ENCODE results near the gene MYO9B. TPM values are rescaled to one million over a fixed set of nuclear protein-coding genes. Genes with fewer than 3 reads are reported as not detected.
"Not testable (repeated sequence)": the region's sequence is repeated elsewhere in the genome, so short reads cannot be mapped to it uniquely, and the experiment has no call there.

The MYO9B gene
- total and polyA plus RNA-seq, 5 experiments from 2014 or later, result 3.3 to 171 (median 22.3) TPM

- Mint-ChIP-seq H3K4me1 (peaks cover 11 to 36% (median 24%) of the 10 kb centered on the region in 4 donors), H3K27me3 (no peaks in the 10 kb centered on the region), H3K27ac (peak overlapping the region; percentile 19 to 76 (median 54)), H3K36me3 (peaks cover 0 to 51% (median 11%) of the 10 kb centered on the region in 3 donors), H3K9me3 (no peaks in the 10 kb centered on the region), H3K4me3 (no peak overlapping the region)
- POLR2A ChIA-PET, result no interaction called here
- no peak for ATAC-seq
- no peak for DNase-seq
These were observed 105.6 kb downstream of the MYO9B start for GRCh38 chr19:17180997-17181702.

GRCh38 chr19:17183271-17183761 is 107.7 kb downstream of the MYO9B start:
- POLR2A ChIA-PET, result interaction anchor here (0.6 to 3.4 kb wide), 18 partner anchors 9 to 335 kb away, joined by 3 to 43 read pairs (median 6); partner anchors contain the start of genes MRPL34, MYO9B, NR2F6 and OCEL1
- ATAC-seq (peak; percentile 47 to 48), DNase-seq (peak in 2 of 10 donors; percentile 32 to 36)
- peak overlapping the region; percentile 83 to 92 (median 88) for H3K4me3 Mint-ChIP-seq
- H3K9me3 Mint-ChIP-seq, result no peaks in the 10 kb centered on the region
- peaks cover 0 to 49% (median 4%) of the 10 kb centered on the region in 3 donors for H3K36me3 Mint-ChIP-seq
- peaks cover 11 to 39% (median 29%) of the 10 kb centered on the region in 4 donors for H3K4me1 Mint-ChIP-seq
- H3K27ac Mint-ChIP-seq, result peak overlapping the region; percentile 86 to 98 (median 96)
- H3K27me3 Mint-ChIP-seq, result no peaks in the 10 kb centered on the region

- Mint-ChIP-seq H3K27ac (peak overlapping the region; percentile 86 to 98 (median 96)), H3K9me3 (no peaks in the 10 kb centered on the region), H3K4me1 (peaks cover 11 to 39% (median 29%) of the 10 kb centered on the region in 4 donors), H3K36me3 (peaks cover 0 to 51% (median 7%) of the 10 kb centered on the region in 3 donors), H3K27me3 (no peaks in the 10 kb centered on the region), H3K4me3 (peak overlapping the region; percentile 83 to 92 (median 88))
- POLR2A ChIA-PET, result interaction anchor here (0.6 to 3.4 kb wide), 20 partner anchors 9 to 238 kb away, joined by 3 to 43 read pairs (median 5); partner anchors contain the start of genes MRPL34, MYO9B, NR2F6 and OCEL1
- peak; percentile 69 to 75 for ATAC-seq
- peak in 3 of 10 donors; percentile 33 to 44 (median 39) for DNase-seq
These were observed 108.3 kb downstream of the MYO9B start for GRCh38 chr19:17183858-17184321.

GRCh38 chr19:17184371-17184841 is 108.8 kb downstream of the MYO9B start:
- ATAC-seq, result peak; percentile 85 to 91
- Mint-ChIP-seq H3K36me3 (peaks cover 0 to 51% (median 7%) of the 10 kb centered on the region in 3 donors), H3K27ac (peak overlapping the region; percentile 86 to 98 (median 96)), H3K27me3 (no peaks in the 10 kb centered on the region), H3K4me1 (peaks cover 11 to 39% (median 29%) of the 10 kb centered on the region in 4 donors), H3K4me3 (peak overlapping the region; percentile 83 to 92 (median 88)), H3K9me3 (no peaks in the 10 kb centered on the region)
- POLR2A ChIA-PET, result interaction anchor here (0.6 to 3.4 kb wide), 16 partner anchors 10 to 237 kb away, joined by 3 to 43 read pairs (median 5); partner anchors contain the start of genes MRPL34, MYO9B, NR2F6 and OCEL1
- DNase-seq, result peak in 9 of 10 donors; percentile 23 to 73 (median 51)

- H3K9me3 Mint-ChIP-seq, result no peaks in the 10 kb centered on the region
- peak overlapping the region in 6 of 10 donors; percentile 19 to 57 (median 37) for H3K4me3 Mint-ChIP-seq
- H3K36me3 Mint-ChIP-seq, result peaks cover 0 to 57% (median 9%) of the 10 kb centered on the region in 3 donors
- POLR2A ChIA-PET, result interaction anchor here (0.5 to 3.4 kb wide), 5 partner anchors 30 to 1716 kb away, joined by 5 to 43 read pairs (median 24); partner anchors contain the start of gene USE1
- DNase-seq, result no peak
- H3K4me1 Mint-ChIP-seq, result peaks cover 11 to 38% (median 29%) of the 10 kb centered on the region in 4 donors
- H3K27ac Mint-ChIP-seq, result peak overlapping the region in 7 of 10 donors; percentile 14 to 93 (median 34)
- no peak for ATAC-seq
- H3K27me3 Mint-ChIP-seq, result no peaks in the 10 kb centered on the region
These were observed 110.0 kb downstream of the MYO9B start for GRCh38 chr19:17185590-17185989.

- peaks cover 0 to 84% (median 16%) of the 10 kb centered on the region in 3 donors for H3K36me3 Mint-ChIP-seq
- H3K27me3 Mint-ChIP-seq, H3K4me3 Mint-ChIP-seq, ATAC-seq, H3K4me1 Mint-ChIP-seq, DNase-seq, H3K9me3 Mint-ChIP-seq, H3K27ac Mint-ChIP-seq: not testable (repeated sequence)
- POLR2A ChIA-PET, result interaction anchor here (0.7 kb wide), 1 partner anchor 36 kb away, joined by 4 read pairs; no protein-coding TSS in a partner anchor
These were observed 116.2 kb downstream of the MYO9B start for GRCh38 chr19:17191736-17192135.

GRCh38 chr19:17192751-17193150 is 117.2 kb downstream of the MYO9B start:
- Mint-ChIP-seq H3K27me3 (no peaks in the 10 kb centered on the region), H3K36me3 (peaks cover 0 to 86% (median 20%) of the 10 kb centered on the region in 3 donors), H3K4me1 (peaks cover 0 to 5% (median 1%) of the 10 kb centered on the region in 4 donors), H3K27ac (no peak overlapping the region), H3K4me3 (no peak overlapping the region), H3K9me3 (no peaks in the 10 kb centered on the region)
- POLR2A ChIA-PET, result no interaction called here
- ATAC-seq (no peak), DNase-seq (no peak)

GRCh38 chr19:17194608-17195007 is 119.0 kb downstream of the MYO9B start:
- H3K27me3 Mint-ChIP-seq, result no peaks in the 10 kb centered on the region
- H3K27ac Mint-ChIP-seq, result peak overlapping the region in 1 of 10 donors; percentile 46
- no peaks in the 10 kb centered on the region for H3K9me3 Mint-ChIP-seq
- POLR2A ChIA-PET, result no interaction called here
- H3K36me3 Mint-ChIP-seq, result peaks cover 0 to 84% (median 23%) of the 10 kb centered on the region in 3 donors
- DNase-seq (no peak), ATAC-seq (no peak)
- peaks cover 0 to 5% (median 1%) of the 10 kb centered on the region in 4 donors for H3K4me1 Mint-ChIP-seq
- no peak overlapping the region for H3K4me3 Mint-ChIP-seq

GRCh38 chr19:17195106-17195505 is 119.5 kb downstream of the MYO9B start:
- DNase-seq, result no peak
- Mint-ChIP-seq H3K27ac (peak overlapping the region in 1 of 10 donors; percentile 87), H3K4me1 (peaks cover 0 to 5% (median 1%) of the 10 kb centered on the region in 4 donors), H3K9me3 (no peaks in the 10 kb centered on the region), H3K36me3 (peaks cover 0 to 84% (median 25%) of the 10 kb centered on the region in 3 donors), H3K27me3 (no peaks in the 10 kb centered on the region), H3K4me3 (no peak overlapping the region)
- POLR2A ChIA-PET, result no interaction called here
- no peak for ATAC-seq

GRCh38 chr19:17196610-17197009 is 121.0 kb downstream of the MYO9B start:
- ATAC-seq (no peak), DNase-seq (no peak)
- H3K4me3 Mint-ChIP-seq, result no peak overlapping the region
- no peaks in the 10 kb centered on the region for H3K27me3 Mint-ChIP-seq
- H3K36me3 Mint-ChIP-seq, result peaks cover 0 to 87% (median 18%) of the 10 kb centered on the region in 3 donors
- peak overlapping the region in 5 of 10 donors; percentile 27 to 76 (median 58) for H3K27ac Mint-ChIP-seq
- POLR2A ChIA-PET, result interaction anchor here (0.7 kb wide), 1 partner anchor 779 kb away, joined by 6 read pairs; no protein-coding TSS in a partner anchor
- peaks cover 0 to 6% (median 1%) of the 10 kb centered on the region in 4 donors for H3K4me1 Mint-ChIP-seq
- no peaks in the 10 kb centered on the region for H3K9me3 Mint-ChIP-seq

GRCh38 chr19:17197666-17198065 is 122.1 kb downstream of the MYO9B start:
- no peak for ATAC-seq
- H3K27me3 Mint-ChIP-seq, result no peaks in the 10 kb centered on the region
- no peak overlapping the region for H3K4me3 Mint-ChIP-seq
- peaks cover 0 to 7% (median 1%) of the 10 kb centered on the region in 4 donors for H3K4me1 Mint-ChIP-seq
- peaks cover 0 to 90% (median 28%) of the 10 kb centered on the region in 3 donors for H3K36me3 Mint-ChIP-seq
- peak overlapping the region in 3 of 10 donors; percentile 60 to 81 (median 76) for H3K27ac Mint-ChIP-seq
- POLR2A ChIA-PET, result no interaction called here
- no peak for DNase-seq
- H3K9me3 Mint-ChIP-seq, result no peaks in the 10 kb centered on the region

GRCh38 chr19:17200408-17201079 is 125.0 kb downstream of the MYO9B start:
- no peak overlapping the region for H3K4me3 Mint-ChIP-seq
- POLR2A ChIA-PET, result interaction anchor here (0.7 to 1.5 kb wide), 3 partner anchors 15 to 106 kb away, joined by 3 to 6 read pairs (median 6); partner anchors contain the start of gene USE1
- ATAC-seq (no peak), DNase-seq (no peak)
- H3K9me3 Mint-ChIP-seq, result no peaks in the 10 kb centered on the region
- no peaks in the 10 kb centered on the region for H3K27me3 Mint-ChIP-seq
- H3K36me3 Mint-ChIP-seq, result peaks cover 0 to 92% (median 28%) of the 10 kb centered on the region in 3 donors
- H3K27ac Mint-ChIP-seq, result peak overlapping the region in 1 of 10 donors; percentile 39
- peaks cover 0 to 7% (median 1%) of the 10 kb centered on the region in 4 donors for H3K4me1 Mint-ChIP-seq
